GM19099 (cell line): ENCODE measurements around the gene MXRA8.

Experiments
- POLR2A ChIP-seq: IDR thresholded peaks from 3 replicates; pipeline ENCODE4 v1.6.1; 2011; ENCODE audit warnings: low read depth; ENCODE audit not compliant: insufficient read length; ENCODE audit errors: extremely low read depth

Gene MXRA8

GRCh38 chr1:1315435-1315954 is 42.9 kb downstream of the MXRA8 start:
- TF ChIP-seq POLR2A = no peak

- no peak for TF ChIP-seq POLR2A
Measured at GRCh38 chr1:1314678-1315335, 43.5 kb downstream of the MXRA8 start.

GRCh38 chr1:1314237-1314586 is 44.1 kb downstream of the MXRA8 start:
- TF ChIP-seq POLR2A = no peak

- no peak for TF ChIP-seq POLR2A
Measured at GRCh38 chr1:1313500-1314236, 44.7 kb downstream of the MXRA8 start.

DNA sequence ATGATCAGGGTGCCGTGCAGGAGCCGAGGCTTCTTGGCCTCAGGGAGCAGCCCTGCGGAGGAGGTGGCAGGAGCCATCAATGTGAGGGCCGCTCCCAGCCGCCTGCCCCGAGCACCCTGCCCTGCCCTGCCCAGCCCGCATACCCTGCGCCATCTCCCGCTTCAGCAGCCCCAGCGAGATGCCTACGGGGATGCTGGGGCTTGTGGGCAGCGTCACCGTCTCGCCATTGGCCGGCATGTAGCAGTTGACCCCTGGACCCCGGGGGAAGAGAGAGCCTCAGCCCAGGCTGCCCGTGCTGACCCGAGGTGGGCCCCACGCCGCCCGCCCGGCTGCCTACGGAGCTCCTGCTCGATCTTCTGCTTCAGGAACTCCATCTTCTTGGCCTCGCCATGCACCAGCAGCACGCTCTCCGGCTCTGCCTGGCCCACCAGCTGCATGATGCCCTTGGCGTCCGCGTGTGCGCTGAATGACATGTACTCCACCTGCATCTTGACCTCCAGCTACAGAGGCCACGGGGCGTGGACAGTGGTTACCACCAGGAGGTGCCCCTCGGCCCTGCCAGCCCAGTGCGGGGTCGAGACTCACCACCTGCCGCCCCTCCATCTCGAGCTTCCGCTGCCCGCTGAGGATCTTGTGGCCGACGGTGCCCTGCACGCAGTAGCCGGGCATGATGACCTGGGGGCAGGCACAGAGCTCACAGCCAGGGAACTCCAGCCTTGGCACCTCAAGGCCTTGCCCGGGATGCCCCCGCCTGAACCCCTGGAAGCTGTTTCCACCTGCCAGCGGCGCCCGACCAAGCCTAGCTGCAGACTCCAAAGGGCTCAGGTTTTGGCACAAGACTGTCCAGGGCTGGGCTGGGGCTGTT is 45.7 kb downstream of the MXRA8 start:
- no peak for TF ChIP-seq POLR2A

- TF ChIP-seq POLR2A = no peak
Measured at GRCh38 chr1:1311107-1312104, 46.9 kb downstream of the MXRA8 start.

- no peak for TF ChIP-seq POLR2A
Measured at GRCh38 chr1:1310476-1311053, 47.8 kb downstream of the MXRA8 start.

GRCh38 chr1:1310109-1310385 is 48.3 kb downstream of the MXRA8 start:
- no peak for TF ChIP-seq POLR2A

GRCh38 chr1:1309251-1310108 is 48.9 kb downstream of the MXRA8 start:
- TF ChIP-seq POLR2A = no peak

GRCh38 chr1:1308756-1309250 is 49.6 kb downstream of the MXRA8 start:
- TF ChIP-seq POLR2A = no peak

- TF ChIP-seq POLR2A = peak; percentile 51
Measured at GRCh38 chr1:1307923-1308755, 50.2 kb downstream of the MXRA8 start, which contains the start of the genes ACAP3 and PUSL1. ACAP3 (minus strand) TSS chr1:1307930; CDS start chr1:1307815, 115 bp downstream. PUSL1 (plus strand) TSS chr1:1308597; CDS start chr1:1308644, 47 bp downstream.
